Adrenal gland (tissue), 5 donors: ENCODE results near the gene GRM3.

Source experiments
- POLR2A ChIP-seq, 2 donors: fragments of 450-650 bp; IDR thresholded peaks; one replicate each; pipeline ENCODE4 v1.6.1; 2017; ENCODE audit warnings: antibody characterized with exemption in 2 of 2, mild to moderate bottlenecking in 2 of 2, moderate library complexity in 1 of 2
- TF ChIP-seq, protein P1 (sequence below), 6 experiments: fragments of 450-650 bp in 4 of 6; fragments of 200-600 bp in 2 of 6; sonication (generic) in 1 of 6; IDR thresholded peaks; 1 replicate in 5 of 6; 2 replicates in 1 of 6; pipeline versions ENCODE4 v1.5.1 to v1.8.0; 2016 to 2021; ENCODE audit warnings: antibody characterized with exemption in 6 of 6, mild to moderate bottlenecking in 2 of 6, moderate library complexity in 1 of 6
- donor health status: DM: no; HTN: no; CAD: no.

DNA sequence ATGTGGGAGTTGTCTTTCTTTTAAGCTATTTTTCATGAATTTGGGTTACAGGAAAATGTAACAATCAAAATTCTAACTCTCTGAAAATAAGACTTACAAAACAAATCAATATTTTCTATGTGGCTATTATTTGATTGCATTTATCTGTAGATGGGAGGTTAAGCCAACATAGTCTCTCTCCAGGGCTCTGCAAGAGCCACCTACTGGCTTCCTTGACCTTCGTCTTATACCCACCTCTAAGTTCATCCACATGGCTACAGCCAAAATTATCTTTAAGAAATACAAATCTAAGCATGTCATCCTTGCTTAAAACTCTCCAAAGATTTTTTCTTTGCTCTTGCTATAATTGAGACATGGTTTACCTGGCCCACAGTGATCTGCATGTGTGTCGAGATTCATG is 14.2 kb downstream of the GRM3 start:
- TF ChIP-seq, protein P1, sequence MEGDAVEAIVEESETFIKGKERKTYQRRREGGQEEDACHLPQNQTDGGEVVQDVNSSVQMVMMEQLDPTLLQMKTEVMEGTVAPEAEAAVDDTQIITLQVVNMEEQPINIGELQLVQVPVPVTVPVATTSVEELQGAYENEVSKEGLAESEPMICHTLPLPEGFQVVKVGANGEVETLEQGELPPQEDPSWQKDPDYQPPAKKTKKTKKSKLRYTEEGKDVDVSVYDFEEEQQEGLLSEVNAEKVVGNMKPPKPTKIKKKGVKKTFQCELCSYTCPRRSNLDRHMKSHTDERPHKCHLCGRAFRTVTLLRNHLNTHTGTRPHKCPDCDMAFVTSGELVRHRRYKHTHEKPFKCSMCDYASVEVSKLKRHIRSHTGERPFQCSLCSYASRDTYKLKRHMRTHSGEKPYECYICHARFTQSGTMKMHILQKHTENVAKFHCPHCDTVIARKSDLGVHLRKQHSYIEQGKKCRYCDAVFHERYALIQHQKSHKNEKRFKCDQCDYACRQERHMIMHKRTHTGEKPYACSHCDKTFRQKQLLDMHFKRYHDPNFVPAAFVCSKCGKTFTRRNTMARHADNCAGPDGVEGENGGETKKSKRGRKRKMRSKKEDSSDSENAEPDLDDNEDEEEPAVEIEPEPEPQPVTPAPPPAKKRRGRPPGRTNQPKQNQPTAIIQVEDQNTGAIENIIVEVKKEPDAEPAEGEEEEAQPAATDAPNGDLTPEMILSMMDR (IDR thresholded peaks at IDR 0.05), result no peak
- TF ChIP-seq POLR2A (IDR thresholded peaks at IDR 0.05), result no peak
